GM19043 (cell line): ENCODE results near the gene OR5V1.
"Not testable (repeated sequence)": the region's sequence is repeated elsewhere in the genome, so short reads cannot be mapped to it uniquely, and the experiment has no call there.

Experiments used
- ATAC-seq: cut with Tn5 transposase; IDR thresholded peaks from one replicate; pipeline ENCODE4 v1.9.1; 2021; ENCODE audit warnings: low read depth; ENCODE audit not compliant: unreplicated experiment

OR5V1 gene

GRCh38 chr6:29368765-29369164 lies at the start of gene OR5V1:
OR5V1 (minus strand) TSS chr6:29368865; CDS start chr6:29356195, 12,670 bp downstream.
- no peak for ATAC-seq

GRCh38 chr6:29414588-29414987 lies 45.9 kb upstream of the OR5V1 start, which contains the start of gene OR12D1:
OR12D1 (plus strand) TSS chr6:29414928.
- ATAC-seq: no peak

GRCh38 chr6:29403801-29404200 lies 35.1 kb upstream of the OR5V1 start:
- ATAC-seq: no peak

GRCh38 chr6:29399525-29399924 lies 30.9 kb upstream of the OR5V1 start:
- ATAC-seq: no peak

GRCh38 chr6:29395331-29395730 lies 26.7 kb upstream of the OR5V1 start, which contains the start of gene OR12D2:
OR12D2 (plus strand) TSS chr6:29395631; CDS start chr6:29396700, 1,069 bp downstream.
- ATAC-seq: no peak

- no peak for ATAC-seq
Measured at GRCh38 chr6:29388533-29388932, 19.9 kb upstream of the OR5V1 start.

GRCh38 chr6:29376003-29376402 lies 7.3 kb upstream of the OR5V1 start:
- no peak for ATAC-seq

GRCh38 chr6:29375191-29375590 lies 6.5 kb upstream of the OR5V1 start, which contains the start of gene OR12D3:
OR12D3 (minus strand) TSS chr6:29375291; CDS start chr6:29375287, 4 bp downstream.
- no peak for ATAC-seq

GRCh38 chr6:29355603-29356002 lies 13.1 kb downstream of the OR5V1 start:
- ATAC-seq: no peak

- no peak for ATAC-seq
Measured at GRCh38 chr6:29354980-29355379, 13.7 kb downstream of the OR5V1 start.

GRCh38 chr6:29349348-29349747 lies 19.3 kb downstream of the OR5V1 start:
- ATAC-seq: not testable (repeated sequence)

- no peak for ATAC-seq
Measured at GRCh38 chr6:29345380-29345779, 23.3 kb downstream of the OR5V1 start.

- ATAC-seq: no peak
Measured at GRCh38 chr6:29336269-29336668, 32.4 kb downstream of the OR5V1 start.

GRCh38 chr6:29332676-29333075 lies 36.0 kb downstream of the OR5V1 start:
- no peak for ATAC-seq

- ATAC-seq: no peak
Measured at GRCh38 chr6:29325777-29326176, 42.9 kb downstream of the OR5V1 start.

GRCh38 chr6:29323332-29323731 lies 45.3 kb downstream of the OR5V1 start:
- not testable (repeated sequence) for ATAC-seq

- no peak for ATAC-seq
Measured at GRCh38 chr6:29319931-29320330, 48.7 kb downstream of the OR5V1 start.
